MCF 10A (cell line): ENCODE results near the gene ECI1. TPM values are rescaled to one million over a fixed set of nuclear protein-coding genes. Genes with fewer than 3 reads are reported as not detected.

Experiments used
- BruUV-seq: library from RNA; stranded (reverse); fragments of 400-500 nt; replicated peaks from 2 replicates; lab custom pipeline; 2021; lab: Mats Ljungman, UMichigan
- CTCF ChIA-PET: fragments of 300-600 bp; sonication (Branson Sonifier 250); formaldehyde crosslinking; extraction: SDS; loops from one replicate; lab custom pipeline; 2021; ENCODE audit warnings: antibody characterized with exemption, inconsistent platforms; lab: Yijun Ruan, JAX
- POLR2A ChIA-PET: fragments of 300-600, 350-650 bp; sonication (Branson Sonifier 250); formaldehyde crosslinking; extraction: SDS; loops from one replicate; lab custom pipeline; 2020; ENCODE audit warnings: antibody characterized with exemption, inconsistent platforms; lab: Yijun Ruan, JAX
- DNase-seq: peaks from one replicate; pipeline ENCODE4 v3.0.0-alpha.2; 2018; ENCODE audit not compliant: unreplicated experiment
- H3K27ac Mint-ChIP-seq: one replicate; pipeline ENCODE4 v1.8.0; 2022; ENCODE audit warnings: mild to moderate bottlenecking, low read depth, mixed read lengths; ENCODE audit not compliant: unreplicated experiment
- H3K27me3 Mint-ChIP-seq: one replicate; pipeline ENCODE4 v1.8.0; 2022; ENCODE audit warnings: mixed read lengths; ENCODE audit not compliant: insufficient read depth, unreplicated experiment
- H3K36me3 Mint-ChIP-seq: one replicate; pipeline ENCODE4 v1.8.0; 2022; ENCODE audit warnings: mild to moderate bottlenecking, moderate library complexity, mixed read lengths; ENCODE audit not compliant: insufficient read depth, unreplicated experiment
- H3K4me1 Mint-ChIP-seq: one replicate; pipeline ENCODE4 v1.8.0; 2022; ENCODE audit warnings: mixed read lengths; ENCODE audit not compliant: insufficient read depth, unreplicated experiment
- H3K4me3 Mint-ChIP-seq: one replicate; pipeline ENCODE4 v1.8.0; 2022; ENCODE audit warnings: mild to moderate bottlenecking, moderate library complexity, mixed read lengths; ENCODE audit not compliant: unreplicated experiment
- H3K9me3 Mint-ChIP-seq: one replicate; pipeline ENCODE4 v1.8.0; 2022; ENCODE audit warnings: mixed read lengths; ENCODE audit not compliant: unreplicated experiment
- CTCF ChIP-seq: fragments of 200-600 bp; IDR thresholded peaks from one replicate; pipeline ENCODE4 v1.8.0; 2022; ENCODE audit warnings: antibody characterized with exemption, mild to moderate bottlenecking; ENCODE audit not compliant: unreplicated experiment
- intact Hi-C: fragments of 100-400 bp; cut with micrococcal nuclease; formaldehyde crosslinking; loops from 2 replicates; pipeline ENCODE4 v1.14.1; 2022
- total RNA-seq: library from RNA; stranded (reverse); gene quantifications from 2 replicates; pipeline ENCODE4 v1.2.3, GENCODE V29; 2022

Gene ECI1
- total RNA-seq, 1 experiment from 2014 or later = 115 TPM

DNA sequence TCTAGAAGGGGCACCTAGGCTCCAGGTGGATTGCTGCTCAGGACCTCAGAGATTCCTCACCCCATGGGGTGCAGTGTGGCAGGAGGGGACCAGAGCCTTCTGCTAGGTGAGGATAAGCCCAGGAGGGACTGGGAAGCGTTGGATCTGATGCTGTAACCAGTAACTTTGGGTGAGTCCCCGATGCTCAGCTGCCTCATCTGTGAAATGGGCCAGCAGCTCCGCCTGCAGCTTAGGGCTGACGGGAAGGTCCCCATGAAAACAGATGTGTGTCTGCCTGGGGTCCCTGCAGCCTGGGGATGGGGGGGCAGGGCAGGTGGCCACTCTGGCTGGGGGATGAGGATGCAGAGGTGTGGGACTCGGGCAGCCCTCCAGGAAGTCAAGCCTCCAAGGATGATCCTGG, 52.3 kb downstream of the ECI1 start:
- H3K4me1 Mint-ChIP-seq = no peaks in the 10 kb centered on the region
- DNase-seq = no peak
- POLR2A ChIA-PET = interaction anchor here (1.0 to 1.4 kb wide), 2 partner anchors 38 to 48 kb away, joined by 3 to 4 read pairs; no protein-coding TSS in a partner anchor
- H3K27ac Mint-ChIP-seq = no peak overlapping the region
- CTCF ChIA-PET = no interaction called here
- H3K27me3 Mint-ChIP-seq = no peaks in the 10 kb centered on the region
- no peaks in the 10 kb centered on the region for H3K36me3 Mint-ChIP-seq
- intact Hi-C loops = no loop called here
- TF ChIP-seq CTCF = no peak
- no TSS peak for BruUV-seq
- H3K9me3 Mint-ChIP-seq = no peaks in the 10 kb centered on the region
- no peak overlapping the region for H3K4me3 Mint-ChIP-seq

- DNase-seq = no peak
- intact Hi-C loops = no loop called here
- CTCF ChIA-PET = no interaction called here
- H3K27me3 Mint-ChIP-seq = no peaks in the 10 kb centered on the region
- POLR2A ChIA-PET = interaction anchor here (0.7 to 1.0 kb wide), 2 partner anchors 47 to 52 kb away, joined by 3 to 4 read pairs; no protein-coding TSS in a partner anchor
- H3K27ac Mint-ChIP-seq = no peak overlapping the region
- H3K36me3 Mint-ChIP-seq = no peaks in the 10 kb centered on the region
- H3K4me3 Mint-ChIP-seq = no peak overlapping the region
- no peaks in the 10 kb centered on the region for H3K9me3 Mint-ChIP-seq
- TF ChIP-seq CTCF = no peak
- H3K4me1 Mint-ChIP-seq = no peaks in the 10 kb centered on the region
- BruUV-seq = no TSS peak
Observed at GRCh38 chr16:2198283-2198682, 53.1 kb downstream of the ECI1 start.

- CTCF ChIA-PET = interaction anchor here (0.7 kb wide), 1 partner anchor 303 kb away, joined by 4 read pairs; no protein-coding TSS in a partner anchor
- POLR2A ChIA-PET = interaction anchor here (0.7 to 1.6 kb wide), 3 partner anchors 17 to 53 kb away, joined by 3 to 4 read pairs (median 3); partner anchors contain the start of gene PGP
- intact Hi-C loops = no loop called here
Observed at GRCh38 chr16:2197765-2198164, 53.6 kb downstream of the ECI1 start.

More at GRCh38 chr16:2197765-2198164, 53.6 kb downstream of the ECI1 start:
- DNase-seq = no peak
- no TSS peak for BruUV-seq
- no peak for TF ChIP-seq CTCF
- H3K27ac Mint-ChIP-seq = no peak overlapping the region
- no peak overlapping the region for H3K4me3 Mint-ChIP-seq
- no peaks in the 10 kb centered on the region for H3K27me3 Mint-ChIP-seq
- no peaks in the 10 kb centered on the region for H3K4me1 Mint-ChIP-seq
- H3K9me3 Mint-ChIP-seq = no peaks in the 10 kb centered on the region
- no peaks in the 10 kb centered on the region for H3K36me3 Mint-ChIP-seq
